ENCODE results near the gene AIG1.
"Not testable (repeated sequence)": the region's sequence is repeated elsewhere in the genome, so short reads cannot be mapped to it uniquely, and the experiment has no call there.

AIG1 gene

DNA sequence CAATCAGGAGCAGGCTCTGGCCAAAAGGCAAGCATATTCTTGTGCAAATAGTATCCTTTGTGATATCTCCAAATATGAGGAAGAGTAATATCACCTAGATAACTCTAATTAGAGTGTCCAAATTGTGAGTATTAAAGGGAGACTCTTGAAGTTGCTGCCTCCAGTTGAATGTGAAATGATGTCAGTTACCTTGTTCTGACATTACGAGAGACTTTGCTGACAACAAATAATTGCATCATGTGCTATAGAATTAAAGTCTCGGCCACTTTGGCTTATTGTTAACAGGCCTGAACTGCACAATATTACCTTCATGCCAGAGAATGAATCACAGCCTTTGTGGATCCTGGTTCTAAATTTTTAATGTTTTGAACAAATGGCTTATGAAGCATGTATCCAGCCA lies 106.5 kb downstream of the AIG1 start:
- Histone ChIP-seq H3K27ac (no peak overlapping the region), H3K4me3 (no peak overlapping the region), H3K27me3 (no peaks in the 10 kb centered on the region), H3K4me1 (peaks cover 6% of the 10 kb centered on the region; the same call in 1 of the 2 replicates), H3K36me3 (no peaks in the 10 kb centered on the region), H3K4me2 (no peak overlapping the region), H4K20me1 (no peaks in the 10 kb centered on the region), H3K9me3 (no peaks in the 10 kb centered on the region), H3K9ac (no peak overlapping the region)
- no peak for TF ChIP-seq Cebpa-rat (IDR thresholded peaks at IDR 0.05)

DNA sequence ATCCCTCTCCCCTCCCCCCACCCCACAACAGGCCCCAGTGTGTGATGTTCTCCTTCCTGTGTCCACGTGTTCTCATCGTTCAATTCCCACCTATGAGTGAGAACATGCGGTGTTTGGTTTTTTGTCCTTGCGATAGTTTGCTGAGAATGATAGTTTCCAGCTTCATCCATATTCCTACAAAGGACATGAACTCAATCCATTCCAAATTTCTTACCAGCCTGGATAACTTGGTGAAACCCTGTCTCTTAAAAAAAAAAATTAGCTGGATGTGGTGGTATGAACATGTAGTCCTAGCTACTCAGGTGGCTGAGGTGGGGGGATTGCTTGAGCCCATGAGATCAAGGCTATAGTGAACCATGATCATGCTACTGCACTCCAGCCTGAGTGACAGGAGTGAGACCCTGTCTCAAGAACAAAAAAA lies 107.7 kb downstream of the AIG1 start:
- H3K36me3 ChIP-seq, H3K4me1 ChIP-seq, H3K9me3 ChIP-seq, H3K27ac ChIP-seq, H3K27me3 ChIP-seq, H4K20me1 ChIP-seq, H3K9ac ChIP-seq, H3K4me2 ChIP-seq, H3K4me3 ChIP-seq: not testable (repeated sequence)

DNA sequence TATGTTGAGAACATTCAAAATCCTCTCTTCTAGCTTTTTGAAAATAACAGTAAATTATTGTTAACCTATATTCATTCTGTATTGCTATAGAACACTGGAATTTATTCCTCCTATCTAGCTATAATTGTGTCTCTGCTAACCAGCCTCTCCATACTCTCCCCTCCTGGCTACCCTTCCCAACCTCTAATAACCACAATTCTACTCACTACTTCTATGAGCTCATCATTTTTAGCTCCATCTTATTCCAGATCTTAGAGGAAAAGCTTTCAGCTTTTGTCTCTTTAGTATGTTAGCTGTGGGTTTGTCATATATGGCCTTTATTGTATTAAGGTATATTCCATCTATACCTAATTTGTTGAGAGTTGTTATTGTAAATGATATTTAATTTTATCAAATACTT lies 108.8 kb downstream of the AIG1 start:
- Histone ChIP-seq H3K4me2 (no peak overlapping the region), H3K27me3 (no peaks in the 10 kb centered on the region), H3K4me1 (peaks cover 4% of the 10 kb centered on the region; the same call in 1 of the 2 replicates), H4K20me1 (no peaks in the 10 kb centered on the region), H3K9ac (no peak overlapping the region), H3K36me3 (no peaks in the 10 kb centered on the region), H3K4me3 (no peak overlapping the region), H3K9me3 (peaks cover 5% of the 10 kb centered on the region), H3K27ac (no peak overlapping the region)
- TF ChIP-seq Cebpa-rat (IDR thresholded peaks at IDR 0.05), result no peak

DNA sequence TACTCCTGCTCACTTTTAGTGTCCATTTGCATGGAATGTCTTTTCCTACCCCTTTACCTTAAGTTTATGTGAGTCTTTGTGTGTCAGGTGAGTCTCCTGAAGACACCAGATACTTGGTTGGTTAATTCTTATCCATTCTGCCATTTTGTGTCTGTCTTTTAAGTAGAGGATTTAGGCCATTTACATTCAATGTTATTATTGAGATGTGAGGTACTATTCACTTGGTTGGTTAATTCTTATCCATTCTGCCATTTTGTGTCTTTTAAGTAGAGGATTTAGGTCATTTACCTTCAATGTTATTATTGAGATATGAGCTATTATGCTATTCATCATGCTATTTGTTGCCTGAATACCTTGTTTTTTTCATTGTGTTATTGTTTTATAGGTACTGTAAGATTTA lies 113.8 kb downstream of the AIG1 start:
- no peak for TF ChIP-seq Cebpa-rat (IDR thresholded peaks at IDR 0.05)
- no peak overlapping the region for H3K9ac ChIP-seq
- H3K9me3 ChIP-seq, result peaks cover 15% of the 10 kb centered on the region
- no peaks in the 10 kb centered on the region for H3K27me3 ChIP-seq
- no peak overlapping the region for H3K4me3 ChIP-seq
- H3K27ac ChIP-seq, result no peak overlapping the region
- H4K20me1 ChIP-seq, result no peaks in the 10 kb centered on the region
- H3K36me3 ChIP-seq, result no peaks in the 10 kb centered on the region
- H3K4me1 ChIP-seq, result peaks cover 22% of the 10 kb centered on the region
- no peak overlapping the region for H3K4me2 ChIP-seq

DNA sequence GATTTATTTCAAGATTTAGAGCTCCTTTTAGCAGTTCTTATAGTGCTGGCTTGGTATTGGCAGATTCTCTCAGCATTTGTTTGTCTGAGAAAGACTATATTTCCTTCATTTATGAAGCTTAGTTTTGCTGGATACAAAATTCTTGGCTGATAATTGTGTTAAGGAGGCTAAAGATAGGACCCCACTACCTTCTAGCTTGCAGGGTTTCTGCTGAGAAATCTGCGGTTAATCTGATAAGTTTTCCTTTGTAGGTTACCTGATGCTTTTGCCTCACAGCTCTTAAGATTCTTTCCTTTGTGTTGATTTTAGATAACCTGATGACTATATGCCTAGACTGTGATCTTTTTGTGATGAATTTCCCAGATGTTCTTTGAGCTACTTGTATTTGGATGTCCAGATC lies 114.3 kb downstream of the AIG1 start:
- H4K20me1 ChIP-seq, result no peaks in the 10 kb centered on the region
- no peaks in the 10 kb centered on the region for H3K27me3 ChIP-seq
- no peaks in the 10 kb centered on the region for H3K36me3 ChIP-seq
- H3K9me3 ChIP-seq, result peaks cover 15% of the 10 kb centered on the region
- H3K4me2 ChIP-seq, result no peak overlapping the region
- H3K4me1 ChIP-seq, result peaks cover 26% of the 10 kb centered on the region
- H3K27ac ChIP-seq, result no peak overlapping the region
- no peak overlapping the region for H3K4me3 ChIP-seq
- no peak for TF ChIP-seq Cebpa-rat (IDR thresholded peaks at IDR 0.05)
- no peak overlapping the region for H3K9ac ChIP-seq

DNA sequence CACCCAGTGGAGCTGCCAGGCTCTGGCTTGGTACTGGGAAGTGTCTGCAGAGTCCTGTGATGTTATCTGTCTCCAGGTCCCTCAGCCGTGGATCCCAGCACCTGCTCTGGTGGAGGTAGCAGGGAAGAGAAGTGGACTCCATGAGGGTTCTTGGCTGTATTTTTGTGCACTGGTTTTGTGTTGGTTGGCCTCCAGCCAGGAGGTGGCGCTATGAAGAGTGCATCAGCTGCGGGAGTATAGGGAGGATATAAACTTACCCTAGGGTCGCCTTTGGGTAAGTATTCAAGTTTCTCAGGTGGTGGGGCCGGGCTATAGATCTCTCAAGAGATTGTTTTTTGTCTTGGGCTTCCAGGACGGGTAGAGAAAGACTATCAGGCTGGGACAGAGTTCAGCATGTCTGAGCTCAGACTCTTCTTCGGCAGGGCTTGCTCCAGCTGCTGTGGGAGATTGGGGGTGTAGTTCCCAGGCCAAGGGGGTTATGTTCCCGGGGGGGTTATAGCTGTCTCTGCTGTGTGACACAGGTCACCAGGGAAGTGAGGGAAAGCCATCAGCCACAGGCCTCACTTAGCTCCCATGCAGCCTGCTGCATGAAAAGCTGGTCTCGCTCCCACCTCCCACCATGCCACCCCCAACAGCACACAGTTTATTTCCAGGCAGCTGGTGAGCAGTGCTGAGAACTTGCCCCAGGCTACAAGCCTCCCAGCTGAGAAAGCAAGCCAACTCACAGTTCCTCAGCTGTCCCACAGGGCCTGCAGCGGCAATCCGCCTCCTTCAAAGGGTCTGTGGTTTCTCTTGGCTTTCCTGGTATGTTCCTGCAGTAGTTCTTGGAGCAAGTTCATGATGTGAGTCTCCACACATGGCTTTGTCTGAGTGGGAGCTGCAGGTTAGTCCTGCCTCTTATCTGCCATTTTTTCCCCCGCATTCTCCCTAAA lies 115.7 kb downstream of the AIG1 start:
- no peaks in the 10 kb centered on the region for H4K20me1 ChIP-seq
- no peaks in the 10 kb centered on the region for H3K36me3 ChIP-seq
- H3K9ac ChIP-seq, result no peak overlapping the region
- peaks cover 15% of the 10 kb centered on the region for H3K9me3 ChIP-seq
- peak overlapping the region; percentile 64 for H3K27ac ChIP-seq
- H3K4me3 ChIP-seq, result no peak overlapping the region
- H3K4me1 ChIP-seq, result peaks cover 39% of the 10 kb centered on the region
- H3K27me3 ChIP-seq, result no peaks in the 10 kb centered on the region
- no peak for TF ChIP-seq Cebpa-rat (IDR thresholded peaks at IDR 0.05)
- peak overlapping the region; percentile 75 for H3K4me2 ChIP-seq

DNA sequence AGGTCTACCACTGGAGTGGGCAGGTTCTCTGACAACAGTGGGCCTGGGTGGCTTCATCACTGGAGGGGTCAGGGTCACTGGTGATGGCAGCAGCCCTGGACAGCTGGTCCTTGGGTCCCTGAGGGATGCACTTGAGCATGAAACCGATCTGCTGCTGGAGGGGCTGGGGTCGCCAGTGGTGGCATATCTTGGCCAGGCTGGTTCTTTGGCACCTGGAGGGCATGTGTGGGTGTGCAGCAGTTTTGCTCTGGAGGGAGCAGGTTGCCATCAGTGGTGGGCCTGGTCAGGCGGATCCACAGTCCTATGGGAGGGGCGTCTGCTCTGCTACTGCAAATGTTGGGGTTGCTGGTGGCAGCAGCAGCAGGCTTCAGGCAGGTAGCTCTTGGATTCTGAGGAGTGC lies 117.0 kb downstream of the AIG1 start:
- TF ChIP-seq Cebpa-rat (IDR thresholded peaks at IDR 0.05), result no peak
- Histone ChIP-seq H3K36me3 (no peaks in the 10 kb centered on the region), H3K4me1 (peaks cover 39% of the 10 kb centered on the region), H3K4me2 (no peak overlapping the region), H3K9ac (no peak overlapping the region), H3K4me3 (no peak overlapping the region), H3K27ac (no peak overlapping the region), H3K9me3 (peaks cover 15% of the 10 kb centered on the region), H4K20me1 (no peaks in the 10 kb centered on the region), H3K27me3 (no peaks in the 10 kb centered on the region)

DNA sequence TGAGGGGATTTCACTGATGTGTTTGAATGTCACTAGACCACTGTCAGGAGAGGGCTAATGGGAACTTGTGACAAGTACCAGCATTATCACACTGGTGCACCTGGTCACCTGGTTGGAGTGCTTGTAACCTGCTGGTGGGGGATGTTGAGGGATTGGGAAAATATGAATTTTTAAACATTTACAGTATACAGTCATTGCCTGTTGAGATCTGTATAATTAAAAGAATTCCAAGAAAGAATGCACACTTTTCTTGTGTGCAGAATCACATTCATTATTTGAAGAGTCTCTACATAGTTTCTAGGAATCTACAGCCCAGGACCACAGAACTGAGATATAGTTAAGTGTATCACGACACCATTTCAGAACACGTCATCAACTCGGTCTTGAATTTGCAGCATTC lies 118.4 kb downstream of the AIG1 start:
- Histone ChIP-seq H3K27me3 (no peaks in the 10 kb centered on the region), H3K27ac (no peak overlapping the region), H4K20me1 (no peaks in the 10 kb centered on the region), H3K4me3 (no peak overlapping the region), H3K4me1 (peaks cover 39% of the 10 kb centered on the region), H3K4me2 (no peak overlapping the region), H3K9ac (no peak overlapping the region), H3K9me3 (peaks cover 13% of the 10 kb centered on the region), H3K36me3 (no peaks in the 10 kb centered on the region)
- no peak for TF ChIP-seq Cebpa-rat (IDR thresholded peaks at IDR 0.05)

DNA sequence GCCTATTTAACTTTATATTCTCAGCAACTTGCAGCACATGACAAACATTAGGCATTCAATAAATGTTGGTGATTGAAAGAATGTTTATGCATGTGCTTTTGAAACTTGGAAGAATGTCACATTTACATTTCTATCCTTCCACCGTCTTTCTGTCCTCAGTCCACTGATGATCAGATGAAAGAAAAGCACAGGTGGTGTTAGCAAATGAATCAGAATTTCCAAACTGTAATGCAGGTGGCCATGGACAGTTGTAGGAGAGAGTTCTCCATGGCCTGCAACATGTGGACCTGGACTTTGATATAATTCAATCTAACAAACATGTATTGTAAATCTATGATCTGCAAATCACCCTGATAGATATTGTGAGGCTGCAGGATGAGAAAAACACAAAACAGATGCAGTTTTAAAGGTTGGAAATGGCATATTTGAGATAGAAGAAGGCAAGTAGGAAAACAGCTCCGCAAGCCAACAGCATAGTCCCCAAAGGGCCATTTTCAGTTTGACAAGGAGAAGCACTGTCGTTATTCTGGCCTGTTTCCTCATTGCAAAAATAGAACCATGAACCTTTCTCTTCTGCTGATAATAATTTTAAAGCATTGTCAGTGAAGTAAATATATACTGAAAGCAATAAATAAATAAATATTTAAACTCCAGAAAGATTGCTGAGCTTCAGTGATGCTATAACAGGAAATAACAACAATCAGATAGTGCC lies 119.4 kb downstream of the AIG1 start:
- no peaks in the 10 kb centered on the region for H3K36me3 ChIP-seq
- H3K27me3 ChIP-seq, result no peaks in the 10 kb centered on the region
- H3K4me3 ChIP-seq, result no peak overlapping the region
- H3K4me1 ChIP-seq, result peaks cover 39% of the 10 kb centered on the region
- H3K27ac ChIP-seq, result peak overlapping the region; percentile 32; the same call in 1 of the 2 replicates
- H4K20me1 ChIP-seq, result no peaks in the 10 kb centered on the region
- H3K4me2 ChIP-seq, result peak overlapping the region; percentile 64
- no peak for TF ChIP-seq Cebpa-rat (IDR thresholded peaks at IDR 0.05)
- H3K9me3 ChIP-seq, result peaks cover 6% of the 10 kb centered on the region; the same call in 1 of the 2 replicates
- no peak overlapping the region for H3K9ac ChIP-seq

DNA sequence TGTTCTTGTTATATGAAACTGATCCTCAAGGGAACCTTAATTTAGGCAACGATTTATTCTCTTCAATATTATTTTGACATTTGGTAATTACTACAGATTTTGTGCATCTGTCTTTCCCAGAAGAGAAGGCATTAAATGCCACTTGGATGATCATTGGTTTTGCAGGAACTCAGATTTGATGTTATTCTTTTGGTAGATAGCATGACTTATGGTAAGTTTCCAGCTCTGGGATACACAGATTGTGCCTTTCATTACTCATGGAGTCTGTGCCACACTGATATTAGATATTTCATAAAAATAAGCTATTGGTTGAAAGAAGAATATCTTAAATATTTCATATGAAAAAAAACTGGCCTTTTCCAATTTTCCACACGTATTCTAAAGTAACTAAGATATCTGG lies 120.1 kb downstream of the AIG1 start:
- no peaks in the 10 kb centered on the region for H3K36me3 ChIP-seq
- H3K9ac ChIP-seq, result no peak overlapping the region

More for the DNA sequence above, 120.1 kb downstream of the AIG1 start:
- Histone ChIP-seq H3K27me3 (no peaks in the 10 kb centered on the region), H3K27ac (no peak overlapping the region), H4K20me1 (no peaks in the 10 kb centered on the region), H3K4me2 (peak overlapping the region; percentile 64), H3K4me3 (no peak overlapping the region), H3K9me3 (0 out of 2 replicates have a peak, but pooled peaks cover 3% of the 10 kb centered on the region), H3K4me1 (peaks cover 38% of the 10 kb centered on the region)
- no peak for TF ChIP-seq Cebpa-rat (IDR thresholded peaks at IDR 0.05)

Data from BLaER1 (cell line).